Panc1 (cell line): ENCODE data around the gene TRAF7. TPM values are rescaled to one million over a fixed set of nuclear protein-coding genes. Genes with fewer than 3 reads are reported as not detected.

Experiments
- ATAC-seq: fragments of 200-7000 bp; cut with Tn5 transposase; 2 replicates; pipeline ENCODE4 v1.9.1; 2020; ENCODE audit warnings: mild to moderate bottlenecking, moderate library complexity
- BruUV-seq: library from RNA; stranded (reverse); fragments of 400-500 nt; replicated peaks from 2 replicates; lab custom pipeline; 2021; lab: Mats Ljungman, UMichigan
- CTCF ChIA-PET: fragments of 300-600 bp; sonication (Branson Sonifier 250); formaldehyde crosslinking; loops from one replicate; lab custom pipeline; 2022; ENCODE audit warnings: antibody characterized with exemption; lab: Charles Lee
- POLR2A ChIA-PET: fragments of 300-600 bp; sonication (Branson Sonifier 250); formaldehyde crosslinking; loops from one replicate; lab custom pipeline; 2022; ENCODE audit warnings: antibody characterized with exemption; lab: Charles Lee
- DNase-seq: peaks from one replicate; pipeline ENCODE4 v3.0.0-alpha.2; 2010; ENCODE audit warnings: low read depth, low spot score
- H3K27ac ChIP-seq: 2 replicates; pipeline ENCODE4 v1.5.1; 2011; ENCODE audit warnings: mild to moderate bottlenecking, low read length, inconsistent platforms
- H3K27me3 ChIP-seq: fragments of 200-500 bp; sonication (Bioruptor generic); 2 replicates; pipeline ENCODE4 v1.6.0; 2014; ENCODE audit warnings: low read length, inconsistent platforms; ENCODE audit not compliant: control insufficient read depth, insufficient read depth
- H3K36me3 ChIP-seq: fragments of 200-500 bp; sonication (Bioruptor generic); 2 replicates; pipeline ENCODE4 v1.5.1; 2014; ENCODE audit warnings: inconsistent platforms, mild to moderate bottlenecking, low read length, moderate library complexity; ENCODE audit not compliant: control insufficient read depth, insufficient read depth
- H3K4me1 ChIP-seq: 2 replicates; pipeline ENCODE4 v1.5.1; 2011; ENCODE audit warnings: inconsistent platforms, mild to moderate bottlenecking, low read length, moderate library complexity; ENCODE audit not compliant: control insufficient read depth, insufficient read depth
- H3K4me3 ChIP-seq, 2 experiments: 2 replicates each; pipeline ENCODE4 v1.5.1; 2011 to 2012; ENCODE audit warnings: low read depth in 2 of 2, low read length in 2 of 2, mild to moderate bottlenecking in 2 of 2, inconsistent platforms in 1 of 2, moderate library complexity in 1 of 2
- H3K9me3 ChIP-seq: fragments of 200-500 bp; sonication (Bioruptor generic); 2 replicates; pipeline ENCODE4 v1.5.1; 2014; ENCODE audit warnings: low read depth, mild to moderate bottlenecking, inconsistent platforms, low read length, moderate library complexity; ENCODE audit not compliant: control insufficient read depth, insufficient read depth
- POLR2AphosphoS5 ChIP-seq: IDR thresholded peaks from 2 replicates; pipeline ENCODE4 v1.6.1; 2012; ENCODE audit warnings: mild to moderate bottlenecking, low read depth, low read length, moderate library complexity
- SIN3A ChIP-seq: IDR thresholded peaks from 2 replicates; pipeline ENCODE4 v1.6.1; 2012; ENCODE audit warnings: low read depth, mild to moderate bottlenecking, low read length, moderate library complexity, borderline replicate concordance; ENCODE audit not compliant: insufficient read depth
- TCF7L2 ChIP-seq: IDR thresholded peaks from 2 replicates; pipeline ENCODE4 v1.6.1; 2011; ENCODE audit warnings: mild to moderate bottlenecking, low read depth, low read length, inconsistent platforms
- in situ Hi-C: cut with HindIII; loops from 2 replicates; pipeline ENCODE4 v1.10.0; 2016; ENCODE audit warnings: low sequenced_read_pairs, low pct_unique_long_range_greater_than_20kb
- intact Hi-C: fragments of 100-400 bp; cut with micrococcal nuclease; formaldehyde crosslinking; loops from one replicate; pipeline ENCODE4 v1.10.0; 2022; ENCODE audit not compliant: unreplicated experiment
- total RNA-seq: library from RNA; stranded (reverse); gene quantifications from one replicate; pipeline ENCODE4 v1.2.1, GENCODE V29; 2021; ENCODE audit not compliant: unreplicated experiment
- TF ChIP-seq, protein P1 (sequence below), 2 experiments: IDR thresholded peaks; 2 replicates each; pipeline ENCODE4 v1.6.1; 2011 to 2012; ENCODE audit warnings: low read depth in 2 of 2, control low read depth in 1 of 2, low read length in 1 of 2, mild to moderate bottlenecking in 1 of 2, moderate library complexity in 1 of 2; ENCODE audit not compliant: insufficient read depth in 1 of 2
- TF ChIP-seq, protein P2 (sequence below): fragments of 450-650 bp; IDR thresholded peaks from 2 replicates; pipeline ENCODE4 v1.5.1; 2017; ENCODE audit warnings: mild to moderate bottlenecking

Gene TRAF7
- total RNA-seq, 1 experiment from 2014 or later: 108 TPM

DNA sequence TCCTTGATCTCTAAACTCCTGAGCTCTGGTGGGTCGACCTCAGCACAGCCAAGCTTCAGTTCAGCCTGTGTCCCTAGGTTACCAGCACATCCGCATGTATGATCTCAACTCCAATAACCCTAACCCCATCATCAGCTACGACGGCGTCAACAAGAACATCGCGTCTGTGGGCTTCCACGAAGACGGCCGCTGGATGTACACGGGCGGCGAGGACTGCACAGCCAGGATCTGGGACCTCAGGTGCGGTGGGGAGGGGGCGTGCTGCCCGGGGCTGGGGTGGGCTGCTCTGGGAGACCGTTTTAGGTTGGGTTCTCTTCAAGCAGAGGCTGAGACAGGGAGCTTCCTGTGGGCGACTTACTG, 50.8 kb downstream of the TRAF7 start:
- in situ Hi-C loops (no loop called here), intact Hi-C loops (no loop called here)
- Histone ChIP-seq H3K27me3 (no peaks in the 10 kb centered on the region), H3K4me3 (peak overlapping the region; percentile 61 to 73), H3K36me3 (no peaks in the 10 kb centered on the region; the same call in 1 of the 2 replicates), H3K4me1 (peaks cover 20% of the 10 kb centered on the region), H3K9me3 (no peaks in the 10 kb centered on the region), H3K27ac (peak overlapping the region; percentile 91)
- TF ChIP-seq TCF7L2: no peak
- TF ChIP-seq, protein P1, sequence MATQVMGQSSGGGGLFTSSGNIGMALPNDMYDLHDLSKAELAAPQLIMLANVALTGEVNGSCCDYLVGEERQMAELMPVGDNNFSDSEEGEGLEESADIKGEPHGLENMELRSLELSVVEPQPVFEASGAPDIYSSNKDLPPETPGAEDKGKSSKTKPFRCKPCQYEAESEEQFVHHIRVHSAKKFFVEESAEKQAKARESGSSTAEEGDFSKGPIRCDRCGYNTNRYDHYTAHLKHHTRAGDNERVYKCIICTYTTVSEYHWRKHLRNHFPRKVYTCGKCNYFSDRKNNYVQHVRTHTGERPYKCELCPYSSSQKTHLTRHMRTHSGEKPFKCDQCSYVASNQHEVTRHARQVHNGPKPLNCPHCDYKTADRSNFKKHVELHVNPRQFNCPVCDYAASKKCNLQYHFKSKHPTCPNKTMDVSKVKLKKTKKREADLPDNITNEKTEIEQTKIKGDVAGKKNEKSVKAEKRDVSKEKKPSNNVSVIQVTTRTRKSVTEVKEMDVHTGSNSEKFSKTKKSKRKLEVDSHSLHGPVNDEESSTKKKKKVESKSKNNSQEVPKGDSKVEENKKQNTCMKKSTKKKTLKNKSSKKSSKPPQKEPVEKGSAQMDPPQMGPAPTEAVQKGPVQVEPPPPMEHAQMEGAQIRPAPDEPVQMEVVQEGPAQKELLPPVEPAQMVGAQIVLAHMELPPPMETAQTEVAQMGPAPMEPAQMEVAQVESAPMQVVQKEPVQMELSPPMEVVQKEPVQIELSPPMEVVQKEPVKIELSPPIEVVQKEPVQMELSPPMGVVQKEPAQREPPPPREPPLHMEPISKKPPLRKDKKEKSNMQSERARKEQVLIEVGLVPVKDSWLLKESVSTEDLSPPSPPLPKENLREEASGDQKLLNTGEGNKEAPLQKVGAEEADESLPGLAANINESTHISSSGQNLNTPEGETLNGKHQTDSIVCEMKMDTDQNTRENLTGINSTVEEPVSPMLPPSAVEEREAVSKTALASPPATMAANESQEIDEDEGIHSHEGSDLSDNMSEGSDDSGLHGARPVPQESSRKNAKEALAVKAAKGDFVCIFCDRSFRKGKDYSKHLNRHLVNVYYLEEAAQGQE (IDR thresholded peaks at IDR 0.05; ENCODE audit: insufficient read depth in 1 of 2, low read depth in 2 of 2, low read length in 1 of 2): no peak
- TF ChIP-seq, protein P2, sequence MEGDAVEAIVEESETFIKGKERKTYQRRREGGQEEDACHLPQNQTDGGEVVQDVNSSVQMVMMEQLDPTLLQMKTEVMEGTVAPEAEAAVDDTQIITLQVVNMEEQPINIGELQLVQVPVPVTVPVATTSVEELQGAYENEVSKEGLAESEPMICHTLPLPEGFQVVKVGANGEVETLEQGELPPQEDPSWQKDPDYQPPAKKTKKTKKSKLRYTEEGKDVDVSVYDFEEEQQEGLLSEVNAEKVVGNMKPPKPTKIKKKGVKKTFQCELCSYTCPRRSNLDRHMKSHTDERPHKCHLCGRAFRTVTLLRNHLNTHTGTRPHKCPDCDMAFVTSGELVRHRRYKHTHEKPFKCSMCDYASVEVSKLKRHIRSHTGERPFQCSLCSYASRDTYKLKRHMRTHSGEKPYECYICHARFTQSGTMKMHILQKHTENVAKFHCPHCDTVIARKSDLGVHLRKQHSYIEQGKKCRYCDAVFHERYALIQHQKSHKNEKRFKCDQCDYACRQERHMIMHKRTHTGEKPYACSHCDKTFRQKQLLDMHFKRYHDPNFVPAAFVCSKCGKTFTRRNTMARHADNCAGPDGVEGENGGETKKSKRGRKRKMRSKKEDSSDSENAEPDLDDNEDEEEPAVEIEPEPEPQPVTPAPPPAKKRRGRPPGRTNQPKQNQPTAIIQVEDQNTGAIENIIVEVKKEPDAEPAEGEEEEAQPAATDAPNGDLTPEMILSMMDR: no peak
- TF ChIP-seq POLR2AphosphoS5: no peak
- TF ChIP-seq SIN3A: no peak
- CTCF ChIA-PET: no interaction called here
- ATAC-seq: no peak
- BruUV-seq: no TSS peak
- DNase-seq: no peak
- POLR2A ChIA-PET: no interaction called here

DNA sequence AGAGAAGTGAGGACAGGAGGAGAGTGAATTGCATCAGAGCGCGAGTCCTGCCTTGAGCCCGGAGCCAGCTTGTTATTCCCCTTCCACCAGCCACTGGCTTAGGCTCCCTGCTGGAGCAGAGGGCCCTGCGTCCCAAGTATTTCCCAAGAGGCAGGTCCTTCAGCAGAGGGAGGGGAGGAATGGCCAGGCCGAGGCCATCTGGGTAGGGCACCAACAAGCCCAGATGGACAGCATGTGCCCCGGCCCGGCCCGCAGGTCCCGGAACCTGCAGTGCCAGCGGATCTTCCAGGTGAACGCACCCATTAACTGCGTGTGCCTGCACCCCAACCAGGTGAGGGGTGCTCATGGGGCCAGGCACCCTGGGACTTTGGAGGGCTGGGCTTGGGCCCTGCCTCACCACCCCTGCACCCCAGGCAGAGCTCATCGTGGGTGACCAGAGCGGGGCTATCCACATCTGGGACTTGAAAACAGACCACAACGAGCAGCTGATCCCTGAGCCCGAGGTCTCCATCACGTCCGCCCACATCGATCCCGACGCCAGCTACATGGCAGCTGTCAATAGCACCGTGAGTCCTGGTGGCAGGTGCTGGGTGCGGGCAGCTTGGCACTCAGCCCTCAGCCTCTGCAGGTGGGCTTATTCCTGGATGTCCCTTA, 51.3 kb downstream of the TRAF7 start:
- TSS peak; percentile 72 for BruUV-seq

More for the DNA sequence above, 51.3 kb downstream of the TRAF7 start:
- intact Hi-C loops (no loop called here), in situ Hi-C loops (no loop called here)
- DNase-seq (no peak), ATAC-seq (no peak)
- Histone ChIP-seq H3K27me3 (no peaks in the 10 kb centered on the region), H3K27ac (peak overlapping the region; percentile 91), H3K4me3 (peak overlapping the region; percentile 61 to 73), H3K36me3 (no peaks in the 10 kb centered on the region; the same call in 1 of the 2 replicates), H3K9me3 (no peaks in the 10 kb centered on the region), H3K4me1 (peaks cover 24% of the 10 kb centered on the region)
- TF ChIP-seq, protein P2: no peak
- TF ChIP-seq TCF7L2: no peak
- TF ChIP-seq SIN3A: no peak
- TF ChIP-seq, protein P1 (IDR thresholded peaks at IDR 0.05; ENCODE audit: insufficient read depth in 1 of 2, low read depth in 2 of 2, low read length in 1 of 2): no peak
- TF ChIP-seq POLR2AphosphoS5: 0 out of 2 replicates have a peak, but pooled peaks have one; percentile 6
- POLR2A ChIA-PET: no interaction called here
- CTCF ChIA-PET: no interaction called here
